ENCODE data around the gene PKP4. TPM values are rescaled to one million over a fixed set of nuclear protein-coding genes. Genes with fewer than 3 reads are reported as not detected.
A peak's percentile ranks its signal among the peaks of the same experiment; 100 is the strongest.

The PKP4 gene
- total RNA-seq, 3 donors from 2014 or later = 62.1 to 138 (median 121) TPM

GRCh38 chr2:158668001-158668765, 211.4 kb downstream of the PKP4 start:
- Histone ChIP-seq H3K27ac (peak overlapping the region; percentile 67 to 70), H3K36me3 (no peaks in the 10 kb centered on the region), H3K4me3 (no peak overlapping the region), H3K4me1 (peaks cover 0 to 3% of the 10 kb centered on the region in 2 donors), H3K9me3 (no peaks in the 10 kb centered on the region), H3K27me3 (no peaks in the 10 kb centered on the region)
- intact Hi-C loops (cut with DNase I; ENCODE audit: low total_unique reads) = loop anchor here (5.0 kb wide), 1 partner anchor 1326 kb away; no protein-coding TSS in a partner anchor
- DNase-seq (ENCODE audit: low spot score in 2 of 2) = no peak
- TF ChIP-seq CTCF (IDR thresholded peaks at IDR 0.05) (peak in 1 of 3 donors; percentile 16), POLR2AphosphoS5 (IDR thresholded peaks at IDR 0.05) (no peak)

- Histone ChIP-seq H3K4me1 (peaks cover 0 to 3% of the 10 kb centered on the region in 2 donors), H3K4me3 (no peak overlapping the region), H3K9me3 (no peaks in the 10 kb centered on the region), H3K36me3 (no peaks in the 10 kb centered on the region), H3K27ac (no peak overlapping the region), H3K27me3 (no peaks in the 10 kb centered on the region)
- DNase-seq (ENCODE audit: low spot score in 2 of 2) = no peak
- no peak for TF ChIP-seq POLR2A (IDR thresholded peaks at IDR 0.05)
- no peak for TF ChIP-seq CTCF (IDR thresholded peaks at IDR 0.05)
- no peak for TF ChIP-seq POLR2AphosphoS5 (IDR thresholded peaks at IDR 0.05)
- intact Hi-C loops (cut with DNase I; ENCODE audit: low total_unique reads) = no loop called here
These were observed 213.5 kb downstream of the PKP4 start for GRCh38 chr2:158670292-158670691.

GRCh38 chr2:158671360-158672245, 214.9 kb downstream of the PKP4 start:
- Histone ChIP-seq H3K4me3 (no peak overlapping the region), H3K9me3 (no peaks in the 10 kb centered on the region), H3K36me3 (no peaks in the 10 kb centered on the region), H3K27ac (no peak overlapping the region), H3K27me3 (no peaks in the 10 kb centered on the region), H3K4me1 (peaks cover 0 to 3% of the 10 kb centered on the region in 2 donors)
- TF ChIP-seq CTCF (IDR thresholded peaks at IDR 0.05) (no peak), POLR2A (IDR thresholded peaks at IDR 0.05) (no peak), POLR2AphosphoS5 (IDR thresholded peaks at IDR 0.05) (no peak)
- intact Hi-C loops (cut with DNase I; ENCODE audit: low total_unique reads) = no loop called here
- DNase-seq (ENCODE audit: low spot score in 2 of 2) = no peak

- TF ChIP-seq CTCF (IDR thresholded peaks at IDR 0.05) (no peak), POLR2A (IDR thresholded peaks at IDR 0.05) (no peak)
- DNase-seq (ENCODE audit: low spot score in 2 of 2) = no peak
- no peaks in the 10 kb centered on the region for H3K4me1 ChIP-seq
- H3K36me3 ChIP-seq = no peaks in the 10 kb centered on the region
- H3K27ac ChIP-seq = no peak overlapping the region
- no peak overlapping the region for H3K4me3 ChIP-seq
- H3K27me3 ChIP-seq = no peaks in the 10 kb centered on the region
- H3K9me3 ChIP-seq = no peaks in the 10 kb centered on the region
- intact Hi-C loops (cut with DNase I; ENCODE audit: low total_unique reads) = no loop called here
These were observed 219.5 kb downstream of the PKP4 start for GRCh38 chr2:158676295-158676694.

- Histone ChIP-seq H3K9me3 (no peaks in the 10 kb centered on the region), H3K4me3 (no peak overlapping the region), H3K27me3 (no peaks in the 10 kb centered on the region), H3K4me1 (no peaks in the 10 kb centered on the region), H3K27ac (no peak overlapping the region), H3K36me3 (no peaks in the 10 kb centered on the region)
- TF ChIP-seq POLR2AphosphoS5 (IDR thresholded peaks at IDR 0.05) (no peak), POLR2A (IDR thresholded peaks at IDR 0.05) (no peak), CTCF (IDR thresholded peaks at IDR 0.05) (no peak)
- intact Hi-C loops (cut with DNase I; ENCODE audit: low total_unique reads) = no loop called here
- DNase-seq (ENCODE audit: low spot score in 2 of 2) = no peak
These were observed 219.9 kb downstream of the PKP4 start for GRCh38 chr2:158676696-158677095.
